ENCODE measurements around the gene PEDS1. TPM values are rescaled to one million over a fixed set of nuclear protein-coding genes. Genes with fewer than 3 reads are reported as not detected.

The PEDS1 gene
- polyA plus RNA-seq, 1 donor from 2014 or later = 10.0 TPM

- TF ChIP-seq REST (IDR thresholded peaks at IDR 0.05; ENCODE audit: borderline replicate concordance) = no peak
Measured at GRCh38 chr20:50141018-50141675, 12.4 kb downstream of the PEDS1 start (continued).

GRCh38 chr20:50140339-50140859 is 13.1 kb downstream of the PEDS1 start:
- H2AFZ ChIP-seq (ENCODE audit: low read depth, low read length) = no peak overlapping the region
- H3K4me2 ChIP-seq (ENCODE audit: low read length) = no peak overlapping the region
- H3K4me3 ChIP-seq (ENCODE audit: low read length) = no peak overlapping the region
- TF ChIP-seq CTCF (IDR thresholded peaks at IDR 0.05; ENCODE audit: poor library complexity, severe bottlenecking) (no peak), MXI1 (conservative IDR thresholded peaks at IDR 0.05; ENCODE audit: poor library complexity, severe bottlenecking) (no peak), REST (IDR thresholded peaks at IDR 0.05; ENCODE audit: borderline replicate concordance) (no peak), EP300 (conservative IDR thresholded peaks at IDR 0.05; ENCODE audit: poor library complexity, severe bottlenecking) (no peak), RAD21 (conservative IDR thresholded peaks at IDR 0.05) (no peak), TAF1 (IDR thresholded peaks at IDR 0.05; ENCODE audit: low read depth) (no peak), EZH2 (IDR thresholded peaks at IDR 0.05; ENCODE audit: borderline replicate concordance, insufficient read depth, low read length, poor library complexity, severe bottlenecking) (no peak), SMC3 (conservative IDR thresholded peaks at IDR 0.05; ENCODE audit: poor library complexity) (no peak), POLR2AphosphoS5 (IDR thresholded peaks at IDR 0.05) (no peak)
- no peaks in the 10 kb centered on the region for H4K20me1 ChIP-seq (ENCODE audit: insufficient read depth)
- H3K9me3 ChIP-seq (ENCODE audit: low read length) = no peaks in the 10 kb centered on the region
- H3K27me3 ChIP-seq (ENCODE audit: insufficient read depth, low read depth, low read length) = no peaks in the 10 kb centered on the region
- H3K36me3 ChIP-seq (ENCODE audit: insufficient read depth, low read length) = peaks cover 8% of the 10 kb centered on the region
- no peak overlapping the region for H3K27ac ChIP-seq (ENCODE audit: low read length)
- H3F3A ChIP-seq (ENCODE audit: insufficient read depth, low read length, poor library complexity, severe bottlenecking) = no peaks in the 10 kb centered on the region
- H3K79me2 ChIP-seq (replicated peaks; ENCODE audit: insufficient read depth, low read length) = no peaks in the 10 kb centered on the region
- no peak overlapping the region for H3K9ac ChIP-seq (ENCODE audit: low read length)
- no peaks in the 10 kb centered on the region for H3K9me2 ChIP-seq (ENCODE audit: insufficient read depth, low read length)
